ENCODE data around the gene TOE1.

Gene TOE1

DNA sequence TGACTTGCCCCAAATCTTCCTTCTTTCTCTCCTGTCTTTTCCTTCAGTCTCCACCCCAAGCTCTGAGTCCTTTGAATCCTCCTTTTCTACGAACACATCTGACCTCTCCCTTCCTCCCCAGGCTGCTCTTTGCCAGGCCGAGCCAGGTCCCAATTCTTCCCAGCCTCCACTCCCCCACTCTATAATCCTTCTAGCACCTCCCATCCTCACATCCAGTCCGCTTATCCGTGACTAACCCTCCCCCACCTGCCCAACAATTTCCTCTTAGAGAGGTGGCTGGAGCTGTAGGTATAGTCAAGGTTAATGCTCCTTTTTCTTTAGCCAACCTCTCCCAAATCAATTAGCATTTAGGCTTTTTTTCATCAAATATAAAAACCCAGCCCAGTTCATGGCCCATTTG is 22.8 kb upstream of the TOE1 start:
- H3K4me3 ChIP-seq (replicated peaks; ENCODE audit: insufficient read depth, low read length): no peak overlapping the region
- H3K27me3 ChIP-seq (ENCODE audit: insufficient read depth, poor library complexity, severe bottlenecking): no peaks in the 10 kb centered on the region
- no peak overlapping the region for H3K27ac ChIP-seq (replicated peaks)

GRCh38 chr1:45319761-45320160 is 20.2 kb upstream of the TOE1 start:
- no peaks in the 10 kb centered on the region for H3K27me3 ChIP-seq (ENCODE audit: insufficient read depth, poor library complexity, severe bottlenecking)
- no peak overlapping the region for H3K4me3 ChIP-seq (replicated peaks; ENCODE audit: insufficient read depth, low read length)
- H3K27ac ChIP-seq (replicated peaks): no peak overlapping the region
- no peak for DNase-seq (ENCODE audit: low read depth in 1 of 2, low spot score in 1 of 2)
- TF ChIP-seq REST (IDR thresholded peaks at IDR 0.05; ENCODE audit: insufficient replicate concordance, low read depth) (no peak), SPI1 (IDR thresholded peaks at IDR 0.05; ENCODE audit: borderline replicate concordance, low read depth) (no peak), POLR2AphosphoS5 (IDR thresholded peaks at IDR 0.05; ENCODE audit: low read depth) (no peak), GABPA (IDR thresholded peaks at IDR 0.05; ENCODE audit: low read depth) (no peak), CTCF (IDR thresholded peaks at IDR 0.05; ENCODE audit: insufficient read depth, low read length) (no peak)

More for the DNA sequence above, 22.8 kb upstream of the TOE1 start:
- TF ChIP-seq REST (IDR thresholded peaks at IDR 0.05; ENCODE audit: insufficient replicate concordance, low read depth): no peak
- TF ChIP-seq CTCF (IDR thresholded peaks at IDR 0.05; ENCODE audit: insufficient read depth, low read length): no peak
- TF ChIP-seq GABPA (IDR thresholded peaks at IDR 0.05; ENCODE audit: low read depth): no peak
- no peak for TF ChIP-seq SPI1 (IDR thresholded peaks at IDR 0.05; ENCODE audit: borderline replicate concordance, low read depth)
- TF ChIP-seq POLR2AphosphoS5 (IDR thresholded peaks at IDR 0.05; ENCODE audit: low read depth): no peak
- DNase-seq (ENCODE audit: low read depth in 1 of 2, low spot score in 1 of 2): no peak

GRCh38 chr1:45321444-45321843 is 18.5 kb upstream of the TOE1 start:
- no peak overlapping the region for H3K4me3 ChIP-seq (replicated peaks; ENCODE audit: insufficient read depth, low read length)
- no peak overlapping the region for H3K27ac ChIP-seq (replicated peaks)
- TF ChIP-seq CTCF (IDR thresholded peaks at IDR 0.05; ENCODE audit: insufficient read depth, low read length) (no peak), GABPA (IDR thresholded peaks at IDR 0.05; ENCODE audit: low read depth) (no peak), REST (IDR thresholded peaks at IDR 0.05; ENCODE audit: insufficient replicate concordance, low read depth) (no peak), POLR2AphosphoS5 (IDR thresholded peaks at IDR 0.05; ENCODE audit: low read depth) (no peak), SPI1 (IDR thresholded peaks at IDR 0.05; ENCODE audit: borderline replicate concordance, low read depth) (no peak)
- no peak for DNase-seq (ENCODE audit: low read depth in 1 of 2, low spot score in 1 of 2)
- no peaks in the 10 kb centered on the region for H3K27me3 ChIP-seq (ENCODE audit: insufficient read depth, poor library complexity, severe bottlenecking)
